Activated naive CD8-positive, alpha-beta T cell treated with anti-CD3 and anti-CD28 coated beads, Interleukin-2, amount 10 ng/mL, durations not matched to agents 7 days and 5 days (primary cell): ENCODE measurements around the gene DYSF. TPM values are rescaled to one million over a fixed set of nuclear protein-coding genes. Genes with fewer than 3 reads are reported as not detected.
A peak's percentile ranks its signal among the peaks of the same experiment; 100 is the strongest.

Source experiments
- ATAC-seq: fragments of 150-1000 bp; cut with Tn5 transposase; one replicate; pipeline ENCODE4 v1.10.0; 2021; ENCODE audit warnings: low read depth, moderate library complexity
- POLR2A ChIA-PET: fragments of 350-600 bp; sonication (Branson Sonifier 250); formaldehyde crosslinking; loops from one replicate; lab custom pipeline; 2021; ENCODE audit warnings: antibody characterized with exemption; lab: Charles Lee
- DNase-seq: peaks from one replicate; pipeline ENCODE4 v3.0.0; 2021
- H3K27ac Mint-ChIP-seq: one replicate; pipeline ENCODE4 v1.8.0; 2022; ENCODE audit warnings: mild to moderate bottlenecking, mixed read lengths
- H3K27me3 Mint-ChIP-seq: one replicate; pipeline ENCODE4 v1.8.0; 2022; ENCODE audit warnings: mild to moderate bottlenecking, moderate library complexity, mixed read lengths
- H3K36me3 Mint-ChIP-seq: one replicate; pipeline ENCODE4 v1.8.0; 2021; ENCODE audit warnings: mild to moderate bottlenecking, mixed read lengths
- H3K4me1 Mint-ChIP-seq: one replicate; pipeline ENCODE4 v1.8.0; 2021; ENCODE audit warnings: mixed read lengths
- H3K4me3 Mint-ChIP-seq: one replicate; pipeline ENCODE4 v1.8.0; 2022; ENCODE audit warnings: mild to moderate bottlenecking, moderate library complexity, mixed read lengths
- H3K9me3 Mint-ChIP-seq: one replicate; pipeline ENCODE4 v1.8.0; 2021; ENCODE audit warnings: mixed read lengths
- total RNA-seq, 2 experiments: library from RNA; stranded (reverse); gene quantifications; one replicate each; pipeline ENCODE4 v1.2.3, GENCODE V29; 2021

DYSF gene
- total RNA-seq, 2 experiments from 2014 or later, result 6.3 to 6.7 TPM

DNA sequence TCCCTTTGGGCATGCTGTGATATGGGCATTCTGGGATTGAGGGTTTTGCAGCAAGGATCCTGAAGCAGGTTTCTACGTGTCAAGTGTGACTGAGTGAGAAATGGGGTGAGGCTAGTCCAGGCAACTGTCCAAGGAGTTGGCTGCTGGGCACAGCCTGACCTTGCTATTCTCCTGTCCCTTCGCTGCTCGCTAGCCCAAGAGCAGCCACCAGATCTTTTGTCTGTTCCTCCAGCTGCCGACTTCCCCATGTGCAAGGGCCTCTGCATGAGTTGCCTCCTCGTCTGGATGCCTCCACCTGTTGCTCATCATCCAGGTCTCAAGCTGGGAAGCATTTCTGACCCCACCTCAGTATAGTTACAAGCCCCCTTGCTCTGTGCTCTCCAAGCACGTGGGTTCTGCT is 71.1 kb downstream of the DYSF start:
- Mint-ChIP-seq H3K4me1 (no peaks in the 10 kb centered on the region), H3K27ac (no peak overlapping the region), H3K4me3 (no peak overlapping the region), H3K9me3 (no peaks in the 10 kb centered on the region), H3K36me3 (no peaks in the 10 kb centered on the region), H3K27me3 (peaks cover 16% of the 10 kb centered on the region)
- POLR2A ChIA-PET, result no interaction called here
- no peak for ATAC-seq
- no peak for DNase-seq

DNA sequence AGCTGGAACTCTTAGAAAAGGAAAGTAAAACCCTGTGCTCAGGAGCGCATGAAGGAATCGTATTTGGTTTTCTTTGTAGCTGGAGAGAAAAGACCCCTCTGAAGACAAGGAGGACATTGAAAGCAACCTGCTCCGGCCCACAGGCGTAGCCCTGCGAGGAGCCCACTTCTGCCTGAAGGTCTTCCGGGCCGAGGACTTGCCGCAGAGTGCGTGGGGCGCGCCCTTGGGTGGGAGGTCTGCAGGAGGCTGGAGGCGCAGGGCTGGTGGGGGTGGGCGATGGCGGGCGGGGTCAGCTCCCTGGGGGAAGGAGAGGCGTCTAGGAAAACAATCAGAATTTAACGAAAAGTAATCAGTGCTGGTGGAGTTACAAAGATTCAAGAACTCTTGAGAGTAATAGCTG is 72.8 kb downstream of the DYSF start:
- H3K4me3 Mint-ChIP-seq, result no peak overlapping the region

DNA sequence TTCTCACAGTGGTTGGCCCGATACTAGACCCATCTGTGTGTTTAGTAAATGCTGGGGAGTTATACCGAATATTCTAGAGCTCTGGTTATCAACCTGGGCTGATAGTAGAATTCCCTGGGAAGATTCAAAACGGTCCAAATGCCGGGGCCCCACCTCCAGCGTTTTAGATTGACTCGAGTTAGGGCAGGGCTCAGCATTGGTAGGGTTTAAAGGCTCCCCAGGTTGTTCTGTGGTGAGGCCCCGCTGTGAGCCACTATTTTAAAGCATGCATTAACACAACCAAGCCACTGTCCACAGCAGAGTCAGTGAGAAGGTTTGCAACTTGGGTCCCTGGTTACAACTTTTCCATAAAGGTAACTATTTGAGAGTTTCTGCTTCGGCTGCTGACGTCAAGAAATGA is 73.6 kb downstream of the DYSF start:
- peaks cover 13% of the 10 kb centered on the region for H3K27me3 Mint-ChIP-seq
- ATAC-seq (no peak), DNase-seq (no peak)
- H3K4me1 Mint-ChIP-seq, result peaks cover 5% of the 10 kb centered on the region
- H3K36me3 Mint-ChIP-seq, result no peaks in the 10 kb centered on the region
- H3K9me3 Mint-ChIP-seq, result no peaks in the 10 kb centered on the region
- POLR2A ChIA-PET, result no interaction called here
- no peak overlapping the region for H3K27ac Mint-ChIP-seq
- no peak overlapping the region for H3K4me3 Mint-ChIP-seq

More for the DNA sequence above, 72.8 kb downstream of the DYSF start:
- peaks cover 12% of the 10 kb centered on the region for H3K27me3 Mint-ChIP-seq
- no peak for ATAC-seq
- peaks cover 3% of the 10 kb centered on the region for H3K4me1 Mint-ChIP-seq
- no peaks in the 10 kb centered on the region for H3K9me3 Mint-ChIP-seq
- no peak overlapping the region for H3K27ac Mint-ChIP-seq
- no peaks in the 10 kb centered on the region for H3K36me3 Mint-ChIP-seq
- POLR2A ChIA-PET, result no interaction called here
- DNase-seq, result no peak

GRCh38 chr2:71528131-71528591 is 74.8 kb downstream of the DYSF start:
- DNase-seq, result no peak
- POLR2A ChIA-PET, result no interaction called here
- Mint-ChIP-seq H3K27me3 (peaks cover 18% of the 10 kb centered on the region), H3K9me3 (no peaks in the 10 kb centered on the region), H3K4me1 (peaks cover 5% of the 10 kb centered on the region), H3K36me3 (no peaks in the 10 kb centered on the region), H3K27ac (no peak overlapping the region), H3K4me3 (no peak overlapping the region)
- ATAC-seq, result no peak

DNA sequence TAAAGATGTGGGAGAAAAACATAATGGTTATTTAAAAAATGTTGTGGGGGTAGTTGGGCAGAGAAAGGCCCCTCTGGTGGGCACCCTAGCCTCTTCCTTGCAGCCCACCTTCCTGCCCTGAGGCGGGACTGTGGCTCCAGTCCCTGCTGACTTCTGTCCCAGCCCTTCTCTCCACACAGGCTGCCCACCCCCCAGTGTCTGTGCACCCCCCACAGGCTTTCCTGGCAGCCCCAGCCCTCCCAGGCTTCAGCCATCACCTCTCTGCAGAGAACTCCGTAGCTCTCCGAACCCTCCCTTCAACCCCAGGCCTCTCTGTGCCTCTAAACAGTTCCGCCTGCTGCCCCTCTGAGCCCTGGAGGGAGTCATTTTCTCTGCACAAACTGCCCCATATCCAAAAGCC is 75.4 kb downstream of the DYSF start:
- ATAC-seq, result no peak
- Mint-ChIP-seq H3K9me3 (no peaks in the 10 kb centered on the region), H3K27ac (no peak overlapping the region), H3K4me1 (peaks cover 5% of the 10 kb centered on the region), H3K36me3 (no peaks in the 10 kb centered on the region), H3K27me3 (peaks cover 18% of the 10 kb centered on the region), H3K4me3 (no peak overlapping the region)
- DNase-seq, result no peak
- POLR2A ChIA-PET, result no interaction called here

GRCh38 chr2:71530211-71530610 is 76.8 kb downstream of the DYSF start:
- Mint-ChIP-seq H3K27ac (no peak overlapping the region), H3K4me3 (no peak overlapping the region), H3K9me3 (no peaks in the 10 kb centered on the region), H3K36me3 (no peaks in the 10 kb centered on the region), H3K27me3 (peaks cover 16% of the 10 kb centered on the region), H3K4me1 (peaks cover 5% of the 10 kb centered on the region)
- ATAC-seq, result no peak
- no peak for DNase-seq
- POLR2A ChIA-PET, result interaction anchor here (0.6 kb wide), 1 partner anchor 1195 kb away, joined by 3 read pairs; no protein-coding TSS in a partner anchor

DNA sequence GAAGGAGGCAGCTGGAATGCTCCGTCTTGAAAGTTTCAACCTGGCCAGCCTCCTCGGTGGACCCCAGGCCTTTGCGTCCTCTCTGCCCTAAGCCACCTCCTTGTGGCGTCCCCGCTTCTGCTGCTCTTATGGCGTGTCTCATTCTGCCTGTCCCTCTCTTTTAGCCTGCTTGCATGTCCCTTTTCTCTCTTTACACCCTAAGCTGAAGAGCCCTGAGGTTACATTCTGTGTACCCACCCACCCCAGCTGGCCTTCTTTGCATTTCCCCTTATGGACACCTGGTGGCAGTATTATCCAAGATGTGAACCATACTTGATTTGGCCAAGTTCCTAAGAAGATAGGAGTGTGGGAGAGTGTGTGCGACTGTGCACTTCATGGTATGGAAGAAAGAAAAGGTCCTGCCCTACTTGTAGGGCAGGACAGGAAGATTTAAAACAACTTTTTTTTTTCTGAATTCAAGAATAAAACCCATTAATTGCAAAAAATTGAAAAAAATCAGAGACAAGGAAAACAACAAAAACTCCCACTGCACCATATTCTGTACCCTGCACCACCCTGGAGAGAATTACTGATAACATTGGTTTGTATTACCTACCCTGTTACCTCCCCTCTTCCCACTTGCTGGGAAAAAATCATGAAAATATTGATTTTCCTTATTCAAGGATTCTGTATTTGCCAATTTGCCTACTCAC is 77.4 kb downstream of the DYSF start:
- Mint-ChIP-seq H3K4me3 (no peak overlapping the region), H3K36me3 (no peaks in the 10 kb centered on the region), H3K27ac (no peak overlapping the region), H3K9me3 (no peaks in the 10 kb centered on the region), H3K27me3 (peaks cover 16% of the 10 kb centered on the region), H3K4me1 (peaks cover 5% of the 10 kb centered on the region)
- POLR2A ChIA-PET, result no interaction called here
- ATAC-seq (no peak), DNase-seq (no peak)

- peaks cover 16% of the 10 kb centered on the region for H3K27me3 Mint-ChIP-seq
These were observed 78.2 kb downstream of the DYSF start for GRCh38 chr2:71531522-71532047.

GRCh38 chr2:71532327-71532726 is 79.0 kb downstream of the DYSF start:
- peaks cover 5% of the 10 kb centered on the region for H3K4me1 Mint-ChIP-seq
- no peak for ATAC-seq

More at GRCh38 chr2:71531522-71532047, 78.2 kb downstream of the DYSF start:
- no peak overlapping the region for H3K27ac Mint-ChIP-seq
- H3K4me3 Mint-ChIP-seq, result no peak overlapping the region
- DNase-seq (no peak), ATAC-seq (no peak)
- no peaks in the 10 kb centered on the region for H3K9me3 Mint-ChIP-seq
- H3K36me3 Mint-ChIP-seq, result no peaks in the 10 kb centered on the region
- POLR2A ChIA-PET, result no interaction called here
- peaks cover 5% of the 10 kb centered on the region for H3K4me1 Mint-ChIP-seq

DNA sequence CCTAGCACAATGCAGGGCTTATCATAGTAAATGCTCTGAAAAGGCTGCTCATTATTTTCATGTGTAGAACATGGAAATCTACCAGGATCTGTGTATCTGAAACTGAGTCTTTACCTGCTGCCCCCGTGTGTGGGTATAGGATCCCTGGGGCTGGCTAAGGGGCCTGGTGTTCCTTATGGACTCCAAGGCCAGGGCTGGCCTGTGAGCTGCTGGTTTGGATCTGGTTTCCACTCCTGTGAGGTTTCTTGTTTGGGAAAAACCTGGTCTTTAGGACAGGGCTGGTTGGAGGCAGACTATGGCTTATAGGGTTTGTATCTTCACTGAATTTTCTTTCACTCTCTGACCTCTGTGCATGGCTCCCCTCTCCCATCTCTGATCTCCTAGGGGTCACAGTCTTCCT is 80.8 kb downstream of the DYSF start:
- ATAC-seq (no peak), DNase-seq (no peak)
- H3K4me1 Mint-ChIP-seq, result peaks cover 8% of the 10 kb centered on the region
- no peaks in the 10 kb centered on the region for H3K9me3 Mint-ChIP-seq
- H3K36me3 Mint-ChIP-seq, result no peaks in the 10 kb centered on the region
- no peak overlapping the region for H3K27ac Mint-ChIP-seq
- H3K4me3 Mint-ChIP-seq, result no peak overlapping the region
- peaks cover 9% of the 10 kb centered on the region for H3K27me3 Mint-ChIP-seq
- POLR2A ChIA-PET, result no interaction called here

More at GRCh38 chr2:71532327-71532726, 79.0 kb downstream of the DYSF start:
- no peak for DNase-seq
- POLR2A ChIA-PET, result no interaction called here
- no peaks in the 10 kb centered on the region for H3K9me3 Mint-ChIP-seq
- no peaks in the 10 kb centered on the region for H3K36me3 Mint-ChIP-seq
- peak overlapping the region; percentile 2 for H3K27ac Mint-ChIP-seq
- no peak overlapping the region for H3K4me3 Mint-ChIP-seq
- H3K27me3 Mint-ChIP-seq, result peaks cover 16% of the 10 kb centered on the region

DNA sequence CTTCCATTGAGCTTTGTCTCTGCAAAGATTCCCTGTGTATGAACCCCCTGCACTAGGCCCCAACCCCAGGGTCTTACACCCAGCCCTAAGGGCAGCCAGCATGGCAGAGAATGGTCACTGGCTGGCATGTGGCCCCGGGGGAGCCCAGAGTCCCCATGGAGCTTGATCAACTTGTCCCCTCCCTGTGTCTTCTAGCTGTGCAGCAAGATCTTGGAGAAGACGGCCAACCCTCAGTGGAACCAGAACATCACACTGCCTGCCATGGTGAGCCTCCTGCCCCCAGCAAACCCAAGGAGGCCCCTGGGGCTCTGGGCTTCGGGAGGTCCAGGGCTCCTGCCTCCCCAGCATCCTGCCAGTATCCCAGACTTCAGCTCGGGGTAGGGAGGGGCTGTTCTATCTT is 81.5 kb downstream of the DYSF start:
- H3K27me3 Mint-ChIP-seq, result peaks cover 8% of the 10 kb centered on the region
- no peaks in the 10 kb centered on the region for H3K36me3 Mint-ChIP-seq
- no peak overlapping the region for H3K27ac Mint-ChIP-seq

GRCh38 chr2:71535526-71535925 is 82.2 kb downstream of the DYSF start:
- ATAC-seq (no peak), DNase-seq (no peak)
- no peak overlapping the region for H3K4me3 Mint-ChIP-seq
- POLR2A ChIA-PET, result no interaction called here
- peaks cover 8% of the 10 kb centered on the region for H3K27me3 Mint-ChIP-seq
- H3K4me1 Mint-ChIP-seq, result peaks cover 8% of the 10 kb centered on the region
- H3K27ac Mint-ChIP-seq, result no peak overlapping the region
- no peaks in the 10 kb centered on the region for H3K36me3 Mint-ChIP-seq
- H3K9me3 Mint-ChIP-seq, result no peaks in the 10 kb centered on the region

More for the DNA sequence above, 81.5 kb downstream of the DYSF start:
- DNase-seq (no peak), ATAC-seq (no peak)
- POLR2A ChIA-PET, result no interaction called here
- Mint-ChIP-seq H3K9me3 (no peaks in the 10 kb centered on the region), H3K4me1 (peaks cover 8% of the 10 kb centered on the region), H3K4me3 (no peak overlapping the region)

DNA sequence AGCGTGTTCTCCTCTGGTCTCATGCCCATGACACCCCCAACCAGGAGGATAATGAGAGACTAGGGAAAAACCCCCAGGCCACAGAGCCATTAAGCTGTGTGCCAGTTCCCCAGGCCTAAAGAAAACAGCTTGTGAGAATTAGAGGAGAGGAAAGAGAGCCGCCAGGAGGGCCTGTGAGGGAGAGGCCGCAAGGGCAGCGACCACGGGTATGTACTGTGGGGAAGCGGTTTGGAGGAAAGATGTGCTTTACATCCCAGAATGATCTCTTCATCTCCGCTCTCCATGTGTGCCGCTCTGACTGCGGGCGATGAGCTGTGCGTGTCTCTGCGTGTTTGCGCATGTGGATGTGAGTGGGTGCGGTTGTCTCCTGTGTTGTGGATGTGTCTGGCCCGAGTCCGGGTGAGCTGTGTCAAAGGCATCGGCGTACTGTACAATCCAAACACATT is 82.9 kb downstream of the DYSF start:
- Mint-ChIP-seq H3K4me3 (no peak overlapping the region), H3K27me3 (peaks cover 9% of the 10 kb centered on the region), H3K36me3 (no peaks in the 10 kb centered on the region), H3K27ac (no peak overlapping the region), H3K4me1 (peaks cover 5% of the 10 kb centered on the region), H3K9me3 (no peaks in the 10 kb centered on the region)
- no peak for DNase-seq
- no peak for ATAC-seq
- POLR2A ChIA-PET, result no interaction called here

DNA sequence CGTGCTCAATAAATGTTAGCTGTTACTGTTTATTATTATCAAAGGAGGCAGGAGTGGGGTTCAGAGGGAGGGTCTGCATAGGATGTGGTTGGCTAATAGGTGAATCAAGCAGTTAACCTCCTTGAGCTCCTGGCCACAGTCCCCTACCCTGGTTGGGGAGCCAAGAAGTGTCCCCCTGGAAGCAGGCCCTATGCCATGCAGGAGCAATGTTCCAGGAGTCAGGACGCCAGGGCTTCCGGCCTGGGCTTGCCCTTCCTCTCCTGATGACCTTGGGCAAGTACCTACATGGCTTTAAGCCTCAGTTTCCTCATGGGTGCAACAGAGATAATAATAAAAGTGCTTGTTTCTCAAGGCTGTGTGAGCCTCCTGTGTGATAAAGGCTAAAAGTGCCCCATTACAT is 84.9 kb downstream of the DYSF start:
- H3K4me3 Mint-ChIP-seq, result no peak overlapping the region
- H3K36me3 Mint-ChIP-seq, result no peaks in the 10 kb centered on the region
- H3K27me3 Mint-ChIP-seq, result peaks cover 4% of the 10 kb centered on the region
- H3K27ac Mint-ChIP-seq, result peak overlapping the region; percentile 81
- DNase-seq (no peak), ATAC-seq (no peak)
- no peaks in the 10 kb centered on the region for H3K9me3 Mint-ChIP-seq
- POLR2A ChIA-PET, result no interaction called here
- peaks cover 3% of the 10 kb centered on the region for H3K4me1 Mint-ChIP-seq
